SHP77 (cell line): Measurements from ENCODE around the gene ZBTB8B.
"Not testable (repeated sequence)": the region's sequence is repeated elsewhere in the genome, so short reads cannot be mapped to it uniquely, and the experiment has no call there.

Source experiments
- DNase-seq, 2 experiments: peaks; one replicate each; lab custom pipeline; 2025; lab: John Stamatoyannopoulos, UW

ZBTB8B gene

DNA sequence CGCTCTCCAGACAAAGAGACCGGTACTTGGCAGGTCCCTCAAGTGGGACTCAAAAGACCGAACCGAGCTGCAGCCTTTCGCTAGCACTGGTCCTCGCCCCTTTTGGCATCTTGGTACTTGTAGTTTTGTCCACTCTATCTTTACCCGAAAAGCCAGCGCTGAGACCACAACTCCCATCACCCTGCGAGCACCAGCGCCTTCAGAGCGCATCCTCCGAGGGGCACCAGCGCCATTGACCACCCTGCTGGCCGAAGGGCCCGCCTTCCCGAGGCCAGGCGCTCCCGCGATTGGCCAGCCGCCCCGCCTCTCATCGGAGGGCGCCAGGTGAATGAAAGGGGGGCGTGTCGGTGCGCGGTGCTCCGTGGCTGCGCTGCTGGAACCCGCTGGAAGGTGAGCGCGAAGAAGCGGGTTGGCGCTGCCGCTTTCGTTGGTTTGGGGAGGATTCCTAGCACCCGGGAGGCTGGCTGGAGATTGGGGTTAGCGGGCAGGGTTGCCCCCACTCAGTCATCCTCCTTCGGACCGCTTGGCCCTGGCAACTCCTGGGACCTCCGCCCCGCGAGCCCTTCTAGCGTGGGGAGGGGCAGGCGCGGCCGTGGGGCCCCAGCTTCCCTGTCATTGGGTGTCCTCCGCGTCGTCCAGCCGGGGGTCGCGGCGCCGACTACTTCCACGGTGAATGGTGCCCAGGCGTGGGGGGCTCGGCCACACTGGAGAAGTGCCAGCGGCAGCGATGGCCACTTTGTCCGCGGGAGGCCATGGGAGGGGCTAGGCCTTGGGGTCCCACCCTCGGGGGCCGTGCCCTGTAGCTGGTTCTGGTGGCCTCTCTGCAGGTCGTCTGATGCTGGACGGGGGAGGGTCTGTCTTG is at the start of gene ZBTB8B:
TSS of gene ZBTB8B (plus strand) at position 357 of the 862 bp plus-strand sequence. CDS start 5,553 bp downstream, outside the sequence.
- DNase-seq = peak; percentile 93 to 95

DNA sequence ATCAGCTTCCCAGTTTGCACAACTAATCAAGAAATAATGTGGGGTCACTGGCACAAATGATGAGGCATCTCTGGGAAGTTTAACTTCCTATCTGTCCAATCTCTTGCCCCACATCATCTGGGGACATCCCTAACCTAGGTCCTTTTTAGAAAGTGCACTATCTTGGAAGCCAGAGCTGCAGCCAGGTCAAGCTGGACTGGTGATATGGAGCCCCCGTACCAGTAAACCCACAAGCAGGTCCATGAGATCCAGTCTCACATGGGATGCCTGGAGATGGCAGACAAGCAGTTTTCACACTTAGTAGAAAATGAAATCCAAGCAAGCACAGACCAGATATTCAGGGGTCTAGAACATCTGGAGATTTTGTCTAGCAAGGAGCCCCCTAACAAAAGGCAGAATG is 43.1 kb upstream of the ZBTB8B start:
- DNase-seq = no peak

GRCh38 chr1:32426489-32427255 is 38.2 kb upstream of the ZBTB8B start:
- no peak for DNase-seq

DNA sequence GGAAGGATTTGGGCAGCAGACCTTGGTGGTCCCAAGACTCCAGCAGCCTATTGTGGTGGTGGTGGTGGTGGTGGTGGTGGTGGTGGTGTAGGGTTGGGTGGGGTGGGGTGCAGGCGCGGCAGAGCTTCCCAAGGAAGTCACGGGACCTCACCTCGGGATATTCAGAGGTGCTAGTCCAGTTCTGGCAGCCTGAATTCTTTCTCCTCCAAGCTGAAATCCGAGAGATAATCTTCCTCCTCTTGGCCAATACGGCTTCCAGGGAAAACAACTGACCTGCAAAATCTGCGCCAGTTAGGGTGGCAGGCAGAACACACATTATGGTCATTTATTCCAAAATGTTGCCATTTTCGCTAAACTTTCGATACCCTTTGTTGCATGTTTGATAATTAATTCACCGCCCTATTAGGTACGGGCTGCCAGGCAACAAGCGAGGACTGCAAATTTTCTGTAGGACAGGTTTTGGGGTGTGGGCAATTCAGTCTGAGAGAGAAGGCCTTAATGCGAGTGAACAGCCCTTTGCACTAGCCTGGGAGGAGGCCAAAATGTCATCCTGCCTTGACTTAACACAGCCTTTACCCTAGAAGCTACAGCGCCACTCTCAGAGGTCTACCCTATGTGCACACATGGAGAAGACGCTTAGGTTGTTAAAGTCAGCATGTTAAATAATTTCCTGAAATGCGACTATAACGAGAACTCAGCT is 37.5 kb upstream of the ZBTB8B start:
- no peak for DNase-seq

DNA sequence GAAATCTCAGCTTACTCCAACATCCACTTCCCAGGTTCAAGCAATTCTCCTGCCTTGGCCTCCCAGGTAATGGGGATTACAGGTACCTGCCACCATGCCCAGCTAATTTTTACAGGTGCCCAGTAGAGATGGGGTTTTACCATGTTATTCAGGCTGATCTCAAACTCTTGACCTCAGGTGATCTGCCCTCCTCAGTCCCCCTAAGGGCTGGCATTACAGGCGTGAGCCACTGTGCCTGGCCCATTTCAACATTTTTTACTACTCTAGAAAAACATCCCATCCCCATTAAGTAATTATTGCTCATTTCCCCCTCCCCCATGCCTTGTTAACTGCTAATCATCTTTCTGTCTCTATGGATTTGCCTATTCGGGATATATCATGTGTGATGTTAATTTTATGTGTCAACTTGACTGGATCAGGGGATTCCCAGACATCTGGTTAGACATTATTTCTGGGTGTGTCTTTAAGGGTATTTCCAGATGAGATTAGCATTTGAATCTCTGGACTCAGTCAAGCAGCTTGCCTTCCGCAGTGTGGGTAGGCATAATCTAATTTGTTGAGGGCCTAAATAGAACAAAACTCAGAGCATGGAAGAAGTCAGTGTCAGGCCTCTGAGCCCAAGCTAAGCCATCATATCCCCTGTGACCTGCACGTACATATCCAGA is 33.0 kb upstream of the ZBTB8B start:
- no peak for DNase-seq

- DNase-seq = no peak
These were observed 26.7 kb upstream of the ZBTB8B start for GRCh38 chr1:32438136-32438535.

- not testable (repeated sequence) for DNase-seq
These were observed 26.1 kb upstream of the ZBTB8B start for GRCh38 chr1:32438777-32439176.

- DNase-seq = not testable (repeated sequence)
These were observed 23.4 kb upstream of the ZBTB8B start for GRCh38 chr1:32441467-32441866.

- no peak for DNase-seq
These were observed 17.2 kb upstream of the ZBTB8B start for GRCh38 chr1:32447469-32448185.

GRCh38 chr1:32448186-32448772 is 16.6 kb upstream of the ZBTB8B start:
- peak; percentile 90 to 94 for DNase-seq

DNA sequence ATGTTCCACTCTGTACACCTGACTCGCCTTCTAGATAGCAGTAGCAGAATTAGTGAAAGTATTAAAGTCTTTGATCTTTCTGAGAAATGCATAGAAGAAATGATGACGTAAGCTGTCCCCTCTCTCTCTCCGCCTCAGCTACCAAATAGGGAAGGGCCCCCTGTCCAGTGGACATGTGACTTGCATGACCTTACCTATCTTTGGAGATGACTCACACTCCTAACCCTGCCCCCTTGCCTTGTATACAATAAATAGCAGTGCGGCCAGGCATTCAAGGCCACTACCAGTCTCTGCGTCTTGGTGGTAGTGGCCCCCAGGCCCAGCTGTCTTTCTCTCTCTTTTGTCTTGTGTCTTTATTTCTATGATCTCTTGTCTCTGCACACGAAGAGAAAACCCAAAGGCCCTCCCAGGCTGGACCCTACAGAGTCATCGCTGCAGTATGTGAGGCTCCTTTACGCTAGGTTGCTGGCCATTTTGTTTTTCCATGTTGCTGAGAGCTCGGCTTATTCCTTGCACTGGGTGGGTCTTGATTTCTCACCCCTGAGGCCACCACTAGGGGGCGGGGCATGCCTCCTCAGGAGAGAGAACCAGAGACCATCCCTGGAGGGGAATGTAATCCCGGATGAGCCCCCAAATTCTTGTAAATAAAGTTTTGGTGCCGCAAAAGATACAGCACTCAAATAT is 16.0 kb upstream of the ZBTB8B start:
- DNase-seq = peak; percentile 91 to 92

- DNase-seq = not testable (repeated sequence)
These were observed 15.4 kb upstream of the ZBTB8B start for GRCh38 chr1:32449457-32449831.

DNA sequence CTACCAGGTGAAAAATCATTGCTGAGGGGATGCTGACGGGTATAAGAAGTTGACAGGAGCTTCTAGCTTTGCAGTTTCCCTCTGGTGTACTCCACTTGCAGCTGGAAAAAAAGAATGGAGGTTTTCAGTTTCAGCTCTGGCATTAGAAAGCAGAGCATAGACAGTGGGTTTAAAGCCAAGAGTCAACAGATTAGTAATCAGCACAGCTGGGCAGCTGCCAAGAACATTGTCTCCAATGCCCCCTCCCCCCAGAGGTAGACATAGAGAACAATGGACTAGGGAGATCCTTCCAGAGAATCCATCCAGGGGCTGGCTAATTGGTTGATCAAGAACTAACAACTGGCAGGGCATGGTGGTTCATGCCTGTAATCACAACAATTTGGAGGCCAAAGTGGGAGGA is 10.1 kb upstream of the ZBTB8B start:
- DNase-seq = peak; percentile 18 to 46

DNA sequence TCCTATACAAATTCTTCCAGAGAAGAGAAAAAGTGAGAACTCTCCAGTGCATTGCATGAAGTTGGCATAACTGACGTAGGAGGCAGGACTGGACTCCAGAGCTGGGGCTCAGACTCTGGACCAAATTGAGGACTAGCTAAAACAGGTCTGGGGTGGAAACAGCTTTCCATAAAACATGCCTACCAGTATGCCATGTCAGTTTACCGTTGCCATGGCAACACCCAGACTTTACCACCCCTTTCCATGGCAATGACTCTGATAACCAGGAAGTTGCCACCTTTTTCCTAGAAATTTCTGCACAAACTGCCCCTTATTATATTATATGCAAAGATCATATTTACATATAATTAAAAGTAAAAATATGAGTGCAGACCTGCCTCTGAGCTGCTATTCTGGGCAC is 8.9 kb upstream of the ZBTB8B start:
- no peak for DNase-seq

DNA sequence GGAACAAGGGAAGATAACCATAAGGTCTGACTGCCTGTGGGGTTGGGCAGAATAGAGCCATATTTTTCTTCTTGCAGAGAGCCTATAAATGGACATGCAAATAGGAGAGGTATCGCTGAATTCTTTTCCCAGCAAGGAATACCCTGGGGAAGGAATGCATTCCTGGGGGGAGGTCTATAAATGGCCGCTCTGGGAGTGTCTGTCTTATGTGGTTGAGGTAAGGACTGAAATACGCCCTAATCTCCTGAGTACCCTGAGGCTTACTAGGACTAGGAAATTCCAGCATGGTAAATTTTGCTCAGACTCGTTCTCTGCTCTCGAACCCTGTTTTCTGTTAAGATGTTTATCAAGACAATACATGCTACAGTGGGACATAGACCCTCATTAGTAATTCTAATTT is 6.1 kb upstream of the ZBTB8B start:
- not testable (repeated sequence) for DNase-seq

DNA sequence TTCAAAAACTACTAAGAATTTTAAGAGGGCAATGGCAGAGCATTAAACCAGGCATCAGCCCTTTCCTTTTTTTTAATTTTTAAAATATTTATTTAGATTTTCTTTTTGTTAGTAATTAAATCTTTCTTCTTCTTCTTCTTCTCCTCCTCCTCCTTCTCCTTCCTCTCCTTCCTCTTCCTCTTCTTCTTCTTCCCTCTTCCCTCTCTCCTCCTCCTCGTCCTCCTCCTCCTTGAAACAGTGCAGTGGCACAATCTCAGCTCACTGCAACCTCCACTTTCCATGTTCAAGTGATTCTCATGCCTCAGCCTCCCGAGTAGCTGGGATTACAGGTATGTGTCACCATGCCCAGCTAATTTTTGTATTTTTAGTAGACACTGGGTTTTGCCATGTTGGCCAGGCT is 1.9 kb upstream of the ZBTB8B start:
- not testable (repeated sequence) for DNase-seq

- no peak for DNase-seq
These were observed 619 bp upstream of the ZBTB8B start for GRCh38 chr1:32464191-32464715.

DNA sequence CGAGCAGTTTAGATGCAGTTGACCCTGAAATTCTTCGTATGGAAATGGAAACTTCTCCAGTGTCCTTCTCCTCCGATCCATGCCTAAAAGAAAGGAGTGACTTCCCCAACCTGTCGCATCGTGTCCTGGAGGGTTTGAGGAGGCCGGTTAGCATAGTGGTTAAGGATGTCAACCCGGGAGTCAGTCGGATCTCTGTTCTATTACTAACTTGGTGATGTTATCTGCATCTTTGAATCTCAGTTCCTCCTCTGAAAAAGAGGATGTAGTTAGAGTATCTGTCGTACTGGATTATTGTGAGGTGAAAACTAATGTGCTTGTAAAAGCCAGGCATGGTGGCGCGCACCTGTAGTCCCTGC is 684 bp downstream of the ZBTB8B start:
- no peak for DNase-seq

GRCh38 chr1:32466761-32467160 is 1.9 kb downstream of the ZBTB8B start:
- no peak for DNase-seq

- DNase-seq = no peak
These were observed 3.9 kb downstream of the ZBTB8B start for GRCh38 chr1:32468791-32469190.
